Kidney glomerular epithelial cell (primary cell): Measurements from ENCODE around the gene CDH4.
"Not testable (repeated sequence)": the region's sequence is repeated elsewhere in the genome, so short reads cannot be mapped to it uniquely, and the experiment has no call there.

ENCODE experiments used
- DNase-seq: peaks from one replicate; lab custom pipeline; 2025; lab: John Stamatoyannopoulos, UW

The CDH4 gene

DNA sequence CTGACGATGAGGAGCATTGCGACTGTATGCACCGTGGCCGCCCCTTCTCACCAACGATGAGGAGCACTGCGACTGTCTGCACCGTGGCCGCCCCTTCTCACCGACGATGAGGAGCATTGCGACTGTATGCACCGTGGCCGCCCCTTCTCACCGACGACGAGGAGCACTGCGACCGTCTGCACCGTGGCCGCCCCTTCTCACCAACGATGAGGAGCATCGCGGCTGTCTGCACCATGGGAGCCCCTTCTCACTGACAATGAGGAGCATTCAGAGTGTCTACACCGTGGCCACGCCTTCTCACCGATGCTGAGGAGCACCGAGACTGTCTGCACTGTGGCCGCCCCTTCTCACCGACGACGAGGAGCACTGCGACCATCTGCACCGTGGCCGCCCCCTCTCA, 692.9 kb downstream of the CDH4 start:
- DNase-seq, result not testable (repeated sequence)

DNA sequence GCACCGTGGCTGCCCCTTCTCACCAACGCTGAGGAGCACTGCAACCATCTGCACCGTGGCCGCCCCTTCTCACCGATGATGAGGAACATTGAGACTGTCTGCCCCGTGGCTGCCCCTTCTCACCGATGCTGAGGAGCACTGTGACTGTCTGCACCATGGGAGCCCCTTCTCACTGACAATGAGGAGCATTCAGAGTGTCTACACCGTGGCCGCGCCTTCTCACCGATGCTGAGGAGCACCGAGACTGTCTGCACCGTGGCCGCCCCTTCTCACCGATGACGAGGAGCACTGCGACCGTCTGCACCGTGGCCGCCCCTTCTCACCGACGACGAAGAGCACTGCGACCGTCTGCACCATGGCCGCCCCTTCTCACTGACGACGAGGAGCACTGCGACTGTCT, 693.4 kb downstream of the CDH4 start:
- DNase-seq, result not testable (repeated sequence)

DNA sequence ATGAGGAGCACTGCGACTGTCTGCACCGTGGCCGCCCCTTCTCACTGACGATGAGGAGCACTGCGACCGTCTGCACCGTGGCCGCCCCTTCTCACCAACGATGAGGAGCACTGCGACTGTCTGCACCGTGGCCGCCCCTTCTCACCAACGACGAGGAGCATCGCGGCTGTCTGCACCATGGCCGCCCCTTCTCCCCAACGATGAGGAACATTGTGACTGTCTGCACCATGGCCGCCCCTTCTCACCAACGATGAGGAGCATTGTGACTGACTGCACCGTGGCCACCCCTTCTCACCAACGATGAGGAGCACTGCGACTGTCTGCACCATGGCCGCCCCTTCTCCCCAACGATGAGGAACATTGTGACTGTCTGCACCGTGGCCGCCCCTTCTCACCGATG, 696.0 kb downstream of the CDH4 start:
- DNase-seq, result not testable (repeated sequence)

DNA sequence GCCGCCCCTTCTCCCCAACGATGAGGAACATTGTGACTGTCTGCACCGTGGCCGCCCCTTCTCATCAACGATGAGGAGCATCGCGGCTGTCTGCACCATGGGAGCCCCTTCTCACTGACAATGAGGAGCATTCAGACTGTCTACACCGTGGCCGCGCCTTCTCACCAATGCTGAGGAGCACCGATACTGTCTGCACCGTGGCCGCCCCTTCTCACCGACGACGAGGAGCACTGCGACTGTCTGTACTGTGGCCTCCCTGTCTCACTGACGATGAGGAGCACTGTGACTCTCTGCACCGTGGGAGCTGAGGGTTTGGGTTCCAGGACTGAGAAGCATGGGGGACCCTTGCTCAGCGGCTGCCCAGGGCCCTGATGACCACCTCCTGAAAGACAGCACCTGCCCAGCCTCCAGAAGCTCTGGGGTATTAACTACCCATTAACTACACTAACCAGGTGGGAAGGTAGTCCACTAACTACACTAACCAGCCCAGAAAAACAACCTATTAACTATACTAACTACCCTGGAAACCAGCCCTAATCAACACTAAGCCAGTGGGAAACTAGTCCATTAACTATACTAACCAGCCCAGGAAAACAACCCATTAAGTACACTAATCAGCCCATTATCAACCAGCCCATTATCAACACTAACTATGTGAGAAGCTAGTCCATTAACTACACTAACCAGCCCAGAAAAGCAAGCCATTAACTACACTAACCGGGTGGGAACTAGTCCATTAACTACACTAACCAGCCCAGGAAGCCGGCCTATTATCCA, 696.7 kb downstream of the CDH4 start:
- DNase-seq, result no peak

DNA sequence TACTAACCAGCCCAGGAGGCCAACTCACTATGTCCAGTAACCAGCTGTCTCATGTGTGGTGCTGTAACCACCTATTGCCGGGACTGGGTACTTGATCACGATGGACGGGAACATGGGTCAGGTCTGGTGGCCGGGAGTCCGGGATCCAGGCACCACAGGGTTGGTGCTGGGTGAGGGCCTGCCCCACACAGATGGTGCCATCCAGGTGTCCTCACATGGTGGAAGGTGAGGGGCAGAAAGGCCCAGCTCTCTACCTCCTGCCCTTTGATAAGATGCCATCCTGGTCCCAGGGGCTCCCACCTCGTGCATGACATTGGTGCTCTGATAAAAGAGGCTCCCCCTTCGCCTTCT, 697.3 kb downstream of the CDH4 start:
- no peak for DNase-seq

DNA sequence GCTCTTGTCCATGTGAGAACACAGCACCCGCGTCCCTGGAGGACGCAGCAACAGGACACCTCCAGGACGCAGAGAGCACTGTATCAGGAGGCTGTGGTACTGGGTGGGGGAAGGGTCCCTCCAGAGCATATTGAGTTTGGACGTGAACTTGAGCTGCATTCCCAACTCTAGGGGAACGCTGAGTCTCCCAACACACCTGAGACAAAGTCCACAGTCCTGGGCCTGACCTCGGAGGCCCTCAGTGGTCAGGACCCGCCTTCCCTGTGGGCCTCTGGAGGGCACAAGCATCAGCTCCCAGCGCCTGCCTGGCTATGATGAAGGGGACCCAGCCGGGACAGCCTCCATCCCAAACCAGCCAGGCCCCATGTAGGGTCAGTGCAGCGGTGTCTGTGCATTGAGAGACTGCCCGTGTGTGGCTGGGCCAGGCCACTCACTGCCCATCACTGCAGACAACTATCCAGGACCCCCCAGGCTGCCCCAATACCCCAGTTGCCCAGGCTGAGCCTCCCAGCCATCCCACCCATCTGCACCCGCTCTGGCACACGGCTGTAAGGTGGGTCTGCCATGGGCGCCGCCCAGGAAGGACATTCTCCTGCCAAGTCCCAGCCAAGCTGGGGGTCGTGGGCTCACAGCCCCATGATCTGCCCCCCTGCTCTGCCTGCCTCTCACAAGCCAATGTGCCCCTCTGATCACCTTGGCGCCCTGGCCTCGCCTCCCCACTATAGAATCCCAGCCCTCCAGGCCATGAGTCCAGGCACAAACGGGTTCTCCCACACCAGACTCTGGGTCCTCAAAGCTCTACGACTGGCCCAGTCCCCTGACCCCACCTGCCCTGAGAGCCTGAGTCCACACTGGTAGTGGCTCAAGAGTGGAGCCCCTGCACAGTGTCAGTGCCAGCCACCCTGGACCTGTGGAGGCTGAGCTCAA, 697.9 kb downstream of the CDH4 start:
- DNase-seq, result no peak

DNA sequence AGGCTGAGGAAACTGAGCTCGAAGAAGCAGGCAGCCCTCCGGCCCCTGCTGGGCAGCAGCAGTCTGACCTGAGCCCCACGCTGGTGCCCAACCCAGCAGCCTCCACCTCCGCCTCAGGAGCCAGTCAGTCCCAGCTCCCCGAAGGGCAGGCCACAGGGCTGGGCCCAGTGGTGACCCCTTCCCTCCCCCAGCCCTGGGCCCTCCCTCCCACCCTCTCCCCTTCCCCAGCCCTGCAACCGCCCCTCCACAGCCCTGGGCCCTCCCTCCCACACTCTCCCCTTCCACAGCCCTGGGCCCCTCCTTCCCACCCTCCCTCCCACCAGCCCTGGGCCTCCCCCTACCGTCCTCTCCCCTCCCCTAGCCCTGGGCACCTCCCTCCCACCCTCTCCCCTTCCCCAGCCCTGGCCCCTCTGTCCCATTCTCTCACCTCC, 698.6 kb downstream of the CDH4 start:
- DNase-seq, result no peak

- no peak for DNase-seq
These were observed 699.9 kb downstream of the CDH4 start for GRCh38 chr20:61951695-61952533.

DNA sequence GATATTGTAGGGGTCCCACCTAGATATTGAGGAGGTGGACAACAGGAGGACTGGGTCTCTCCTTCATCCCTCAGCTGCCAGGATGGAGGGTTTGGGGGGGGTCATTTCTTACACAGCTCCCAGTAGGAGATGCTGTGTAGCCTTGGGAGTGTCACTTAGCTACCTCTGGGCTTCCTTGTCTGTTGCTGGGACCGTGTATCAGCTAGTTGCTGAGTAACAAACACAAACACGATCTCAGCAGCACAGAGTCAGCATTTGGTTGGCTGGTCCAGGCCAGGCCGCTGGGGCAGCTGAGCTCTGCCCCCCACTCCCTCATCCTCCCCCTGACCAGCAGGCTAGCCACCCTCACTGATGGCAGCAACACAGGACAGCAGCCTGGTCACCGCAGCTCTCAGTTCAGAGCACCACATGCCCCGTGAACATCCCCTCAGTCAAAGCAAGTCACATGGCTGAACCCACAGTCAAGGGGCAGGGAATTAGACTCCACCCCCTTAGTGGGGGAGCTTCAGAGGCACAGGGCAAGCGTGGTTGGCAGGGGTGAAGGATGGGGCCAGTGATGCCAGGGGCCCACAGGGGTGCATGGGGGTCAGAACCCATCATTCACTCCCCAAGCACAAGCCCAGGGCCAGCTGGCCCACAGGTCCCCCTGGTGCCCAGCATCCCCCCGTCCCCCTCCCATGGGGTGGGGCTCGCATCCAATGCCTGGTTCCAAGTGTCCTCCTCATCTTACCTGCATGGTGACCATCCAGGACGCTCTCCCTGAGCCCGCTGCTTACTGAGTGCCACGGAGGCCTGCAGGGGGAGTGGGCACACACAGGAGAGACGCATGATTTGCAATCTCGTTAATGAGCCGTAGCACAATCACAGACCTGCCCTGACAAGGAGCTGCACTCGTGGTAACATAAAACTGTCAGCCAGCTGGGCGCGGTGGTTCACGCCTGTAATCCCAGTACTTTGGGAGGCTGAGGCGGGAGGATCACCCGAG, 701.3 kb downstream of the CDH4 start:
- no peak for DNase-seq

DNA sequence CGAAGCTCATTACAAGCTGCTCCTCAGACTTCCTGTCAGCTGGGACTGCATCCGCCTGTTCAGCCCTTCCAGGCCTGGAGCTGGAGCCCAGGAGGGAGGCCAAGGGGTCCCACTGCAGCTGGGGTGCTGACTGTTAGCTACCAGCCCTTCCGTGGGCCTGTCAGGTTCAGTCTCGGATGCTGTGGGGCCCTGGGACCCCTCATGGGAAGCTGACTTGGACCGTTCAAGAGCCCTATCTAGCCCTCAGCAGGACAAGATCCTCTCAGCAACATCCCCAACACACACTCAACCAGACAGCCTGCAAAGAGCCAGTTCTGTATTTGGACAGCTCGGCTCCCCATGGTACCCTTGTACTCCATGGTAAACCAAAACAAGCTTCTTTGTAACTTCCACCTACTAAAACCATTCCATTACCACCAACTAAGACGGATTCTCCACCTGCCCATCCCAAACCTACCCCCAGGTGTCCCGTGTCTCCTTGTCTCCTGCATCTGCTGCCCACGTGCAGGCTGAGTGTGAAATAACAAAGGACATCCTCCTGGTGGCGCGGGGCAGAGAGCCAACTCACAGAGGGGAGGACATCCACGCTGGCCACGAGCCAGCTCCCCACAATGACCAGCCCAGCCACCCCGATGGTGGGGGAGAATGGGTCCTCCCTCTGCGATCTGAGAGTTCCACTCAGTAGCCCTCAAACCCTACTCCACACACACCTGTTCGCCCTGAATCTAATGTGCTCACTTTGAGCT, 702.4 kb downstream of the CDH4 start:
- no peak for DNase-seq

GRCh38 chr20:61955668-61956395, 703.8 kb downstream of the CDH4 start:
- no peak for DNase-seq

DNA sequence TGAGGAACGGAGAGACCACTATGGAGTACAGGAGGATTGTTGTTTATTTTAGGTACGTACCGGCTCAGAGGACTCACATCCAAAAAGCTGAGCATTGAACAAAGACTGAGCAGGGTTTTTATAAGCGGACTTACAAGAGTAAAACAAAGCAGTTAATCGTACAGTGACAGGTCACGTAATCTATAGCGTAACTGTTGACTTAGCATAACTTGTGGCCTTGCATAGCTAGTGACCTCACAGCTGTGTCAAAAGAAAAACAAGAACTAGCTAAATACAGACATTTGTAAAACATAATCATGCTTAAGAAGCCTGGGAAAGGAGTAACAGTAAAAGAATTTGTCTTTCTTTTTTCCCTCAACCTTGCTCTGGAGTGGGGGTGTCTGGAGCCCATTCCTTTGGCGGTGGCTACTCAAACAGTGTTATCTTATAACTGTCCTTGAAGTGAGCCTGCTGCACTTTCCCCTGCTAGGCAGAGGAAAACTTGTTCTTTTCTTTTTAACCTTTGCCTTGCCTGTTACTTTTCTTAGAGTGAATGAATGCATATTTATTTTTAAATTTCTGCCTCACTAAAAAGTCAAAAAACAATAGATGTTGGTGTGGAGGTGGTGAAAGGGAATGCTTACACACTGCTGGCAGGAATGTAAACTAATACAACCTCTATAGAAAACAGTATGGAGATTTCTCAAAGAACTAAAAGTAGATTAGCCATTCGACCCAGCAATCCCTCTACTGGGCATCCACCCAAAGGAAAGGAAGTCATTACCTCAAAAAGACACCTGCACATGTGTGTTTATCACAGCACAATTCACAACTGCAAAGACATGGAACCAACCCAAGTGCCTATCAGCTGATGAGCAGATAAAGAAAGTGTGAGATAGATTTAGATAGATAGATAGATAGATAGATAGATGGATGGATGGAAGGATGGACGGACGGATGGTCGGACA, 704.6 kb downstream of the CDH4 start:
- no peak for DNase-seq

DNA sequence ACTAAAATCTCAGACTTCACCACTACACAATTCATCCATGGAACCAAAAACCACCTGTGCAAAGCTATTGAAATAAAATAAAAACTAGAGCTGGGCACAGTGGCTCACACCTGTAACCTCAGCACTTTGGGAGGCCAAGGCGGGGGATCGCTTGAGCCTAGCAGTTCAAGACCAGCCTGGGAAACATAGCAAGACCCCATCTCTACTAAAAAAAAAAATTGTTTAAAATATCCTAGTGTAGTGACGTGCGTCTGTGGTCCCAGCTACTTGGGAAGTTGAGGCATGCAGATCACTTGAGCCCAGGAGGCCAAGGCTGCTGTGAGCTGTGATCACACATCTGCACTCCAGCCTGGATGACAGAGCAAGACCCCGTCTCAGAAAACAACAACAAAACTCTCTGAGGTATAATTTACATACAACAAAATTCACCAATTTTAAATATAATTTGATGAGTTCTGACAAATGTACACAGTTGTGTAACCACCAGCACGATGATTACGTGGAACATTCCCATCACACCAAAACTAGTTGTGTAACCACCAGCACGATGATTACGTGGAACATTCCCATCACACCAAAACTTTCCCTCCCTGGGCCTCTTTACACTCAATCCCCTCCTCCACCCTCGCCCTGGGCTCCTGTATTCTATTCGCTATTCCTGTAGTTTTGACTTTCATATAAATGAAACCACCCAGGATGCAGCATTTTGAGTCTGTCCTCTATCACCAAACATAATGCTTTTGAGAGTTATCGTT, 706.1 kb downstream of the CDH4 start:
- no peak for DNase-seq

DNA sequence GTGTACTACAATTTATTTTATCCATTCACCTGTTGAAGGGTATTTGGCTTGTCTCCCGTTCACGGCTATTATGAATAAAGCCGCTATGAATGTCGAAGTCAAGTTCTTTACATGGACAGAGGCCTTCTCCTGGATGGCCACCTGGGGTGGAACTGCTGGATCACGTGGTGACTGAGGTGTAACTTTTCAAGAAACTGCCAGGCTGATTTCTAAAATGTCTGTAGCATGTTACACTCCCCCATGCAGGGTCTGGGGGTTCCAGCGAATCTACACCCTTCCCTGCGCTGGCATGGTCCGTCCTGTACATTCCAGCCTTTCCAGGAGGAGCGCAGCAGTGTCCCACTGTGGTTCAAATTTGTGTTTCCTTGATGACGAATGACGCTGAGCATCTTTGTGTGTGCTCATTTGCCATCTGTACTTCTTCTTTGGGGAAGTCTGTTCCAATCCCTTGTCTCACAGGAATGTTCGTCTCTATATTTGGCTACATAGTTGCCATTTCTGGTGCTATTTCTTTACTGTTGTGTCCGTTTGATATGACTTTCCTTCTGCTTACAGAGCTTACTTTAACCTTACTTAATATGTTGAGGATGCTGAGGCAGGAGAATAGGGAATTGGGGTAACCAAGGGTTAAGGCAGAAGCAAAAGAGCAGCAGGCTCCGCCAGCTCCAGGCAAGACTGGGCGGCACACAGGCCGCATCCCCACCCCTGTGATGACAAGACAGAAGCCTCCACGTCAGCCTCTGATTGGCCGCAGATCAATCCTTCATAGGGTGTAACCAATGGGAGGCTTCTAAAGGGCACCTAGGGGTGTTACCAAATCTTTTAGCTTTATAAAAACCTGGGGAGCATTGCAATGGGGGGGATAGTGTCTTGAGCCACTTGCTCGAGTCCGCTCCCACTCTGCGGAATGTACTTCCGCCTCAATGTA, 707.0 kb downstream of the CDH4 start:
- no peak for DNase-seq

- no peak for DNase-seq
These were observed 708.8 kb downstream of the CDH4 start for GRCh38 chr20:61960836-61961235.

DNA sequence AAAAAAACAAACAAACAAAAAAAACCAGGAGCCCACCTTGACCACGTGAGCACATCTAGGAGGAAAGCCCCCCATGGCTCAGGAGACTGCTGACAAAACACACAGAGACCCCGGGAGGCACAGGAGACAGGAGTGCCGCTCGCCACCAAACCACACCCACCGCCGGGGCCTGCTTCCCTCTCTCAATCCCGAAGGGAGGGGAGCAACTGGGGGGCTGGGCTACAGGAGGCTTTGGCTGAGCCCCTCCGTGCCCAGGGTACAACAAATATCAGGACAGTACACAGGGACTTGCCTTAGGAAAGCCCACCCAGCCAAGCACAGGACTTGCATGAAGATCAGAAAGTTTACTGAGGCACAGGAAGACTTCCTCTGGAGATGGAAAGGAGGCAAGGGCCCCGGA, 711.1 kb downstream of the CDH4 start:
- DNase-seq, result no peak
